GM12878 (cell line): ENCODE data around the gene RGS6.

Experiments
- BACH1 ChIP-seq: fragments of 450-650 bp; IDR thresholded peaks from 2 replicates; pipeline ENCODE4 v1.6.1; 2017; ENCODE audit warnings: mild to moderate bottlenecking, borderline replicate concordance
- BHLHE40 ChIP-seq, 2 experiments: fragments of 450-650 bp in 1 of 2; IDR thresholded peaks; 2 replicates each; pipeline ENCODE4 v1.6.1; 2011 to 2017; ENCODE audit warnings: low read depth in 2 of 2, borderline replicate concordance in 1 of 2, improper control_type of control experiment in 1 of 2, low read length in 1 of 2, mild to moderate bottlenecking in 1 of 2
- CBFB ChIP-seq: IDR thresholded peaks from 2 replicates; pipeline ENCODE4 v1.6.1; 2016; ENCODE audit warnings: antibody characterized with exemption, low read depth
- EZH2 ChIP-seq: IDR thresholded peaks from 2 replicates; pipeline ENCODE4 v1.6.1; 2012; ENCODE audit warnings: low read depth, mild to moderate bottlenecking, control low read depth, inconsistent platforms, low read length, borderline replicate concordance; ENCODE audit not compliant: control insufficient read depth
- FOS ChIP-seq: IDR thresholded peaks from 3 replicates; pipeline ENCODE4 v1.6.1; 2011; ENCODE audit warnings: borderline replicate concordance; ENCODE audit not compliant: insufficient read length; ENCODE audit errors: extremely low read depth
- HCFC1 ChIP-seq: fragments of 150-350 bp; IDR thresholded peaks from 2 replicates; pipeline ENCODE4 v1.6.1; 2014; ENCODE audit warnings: low read length
- KAT2A ChIP-seq: conservative IDR thresholded peaks from 2 replicates; pipeline ENCODE4 v1.6.1; 2011; ENCODE audit warnings: low read depth, low read length; ENCODE audit not compliant: control insufficient read depth
- KLF5 ChIP-seq: fragments of 450-650 bp; IDR thresholded peaks from 2 replicates; pipeline ENCODE4 v1.6.1; 2014; ENCODE audit warnings: mild to moderate bottlenecking; ENCODE audit not compliant: partially characterized antibody
- NFXL1 ChIP-seq: fragments of 450-650 bp; IDR thresholded peaks from 2 replicates; pipeline ENCODE4 v1.6.1; 2017; ENCODE audit warnings: antibody characterized with exemption, mild to moderate bottlenecking, borderline replicate concordance
- POLR2AphosphoS2 ChIP-seq: IDR thresholded peaks from 2 replicates; pipeline ENCODE4 v1.6.1; 2011; ENCODE audit warnings: low read depth, mild to moderate bottlenecking, low read length, improper control_type of control experiment, moderate library complexity
- POLR2AphosphoS5 ChIP-seq: IDR thresholded peaks from 2 replicates; pipeline ENCODE4 v1.6.1; 2011; ENCODE audit warnings: mild to moderate bottlenecking, low read length, inconsistent platforms
- YY1 ChIP-seq: IDR thresholded peaks from 2 replicates; pipeline ENCODE4 v1.6.1; 2011; ENCODE audit warnings: low read depth, mild to moderate bottlenecking, low read length
- TF ChIP-seq, protein P1 (sequence below), 3 experiments: IDR thresholded peaks in 2 of 3; conservative IDR thresholded peaks in 1 of 3; 2 replicates each; pipeline ENCODE4 v1.5.1; 2011; ENCODE audit warnings: low read depth in 3 of 3, low read length in 3 of 3, mild to moderate bottlenecking in 3 of 3, control low read depth in 2 of 3, moderate library complexity in 2 of 3, inconsistent platforms in 1 of 3, mixed read lengths in 1 of 3; ENCODE audit not compliant: control insufficient read depth in 2 of 3, insufficient read depth in 1 of 3; ENCODE audit errors: extremely low read depth in 1 of 3

DNA sequence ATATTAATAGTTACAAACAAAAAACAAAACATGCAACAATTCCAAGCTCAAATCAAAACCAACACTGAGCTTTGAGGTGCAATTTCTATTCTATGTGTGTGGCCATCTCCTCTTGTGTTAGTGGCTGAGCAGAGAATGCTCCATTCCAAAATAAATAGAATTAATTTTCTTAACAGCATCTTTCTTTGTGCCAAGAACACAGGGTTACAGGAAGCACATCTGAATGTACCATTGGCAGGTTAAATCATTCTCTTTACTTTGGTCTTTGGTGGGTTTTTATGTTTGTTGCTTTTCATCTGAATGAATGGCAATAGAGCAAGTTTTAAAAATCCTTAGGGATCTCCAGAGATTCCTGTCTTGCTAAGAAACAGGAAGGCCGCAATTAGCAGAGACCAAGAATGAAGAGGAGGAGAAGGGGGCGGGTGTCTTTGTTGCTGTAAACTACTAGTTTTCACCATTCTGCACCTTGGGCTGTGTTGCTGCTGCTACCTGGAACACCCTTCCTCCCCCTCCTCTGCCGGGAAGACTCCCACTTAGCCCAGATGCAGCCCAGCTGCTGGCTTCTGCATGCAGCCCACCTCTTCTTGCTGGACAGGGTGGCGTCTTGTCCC lies 165.0 kb downstream of the RGS6 start:
- TF ChIP-seq, protein P1, sequence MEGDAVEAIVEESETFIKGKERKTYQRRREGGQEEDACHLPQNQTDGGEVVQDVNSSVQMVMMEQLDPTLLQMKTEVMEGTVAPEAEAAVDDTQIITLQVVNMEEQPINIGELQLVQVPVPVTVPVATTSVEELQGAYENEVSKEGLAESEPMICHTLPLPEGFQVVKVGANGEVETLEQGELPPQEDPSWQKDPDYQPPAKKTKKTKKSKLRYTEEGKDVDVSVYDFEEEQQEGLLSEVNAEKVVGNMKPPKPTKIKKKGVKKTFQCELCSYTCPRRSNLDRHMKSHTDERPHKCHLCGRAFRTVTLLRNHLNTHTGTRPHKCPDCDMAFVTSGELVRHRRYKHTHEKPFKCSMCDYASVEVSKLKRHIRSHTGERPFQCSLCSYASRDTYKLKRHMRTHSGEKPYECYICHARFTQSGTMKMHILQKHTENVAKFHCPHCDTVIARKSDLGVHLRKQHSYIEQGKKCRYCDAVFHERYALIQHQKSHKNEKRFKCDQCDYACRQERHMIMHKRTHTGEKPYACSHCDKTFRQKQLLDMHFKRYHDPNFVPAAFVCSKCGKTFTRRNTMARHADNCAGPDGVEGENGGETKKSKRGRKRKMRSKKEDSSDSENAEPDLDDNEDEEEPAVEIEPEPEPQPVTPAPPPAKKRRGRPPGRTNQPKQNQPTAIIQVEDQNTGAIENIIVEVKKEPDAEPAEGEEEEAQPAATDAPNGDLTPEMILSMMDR (IDR thresholded peaks at IDR 0.05 in 2 of 3, conservative IDR thresholded peaks at IDR 0.05 in 1 of 3; ENCODE audit: control insufficient read depth in 2 of 3, extremely low read depth in 1 of 3, insufficient read depth in 1 of 3, low read depth in 3 of 3, low read length in 3 of 3): no peak
- TF ChIP-seq FOS (no peak), KLF5 (no peak), POLR2AphosphoS2 (no peak), POLR2AphosphoS5 (no peak), EZH2 (no peak), HCFC1 (no peak), BACH1 (no peak), KAT2A (no peak), BHLHE40 (IDR thresholded peaks at IDR 0.05; ENCODE audit: borderline replicate concordance in 1 of 2, low read depth in 2 of 2, low read length in 1 of 2) (no peak), CBFB (no peak), YY1 (no peak), NFXL1 (no peak)
